ENCODE measurements around the gene CMTM4. TPM values are rescaled to one million over a fixed set of nuclear protein-coding genes. Genes with fewer than 3 reads are reported as not detected.

Gene CMTM4
- polyA plus RNA-seq, 1 donor (not counting 4 experiments of a cell fraction or from before 2014, with no cell fraction given): 23.1 TPM

DNA sequence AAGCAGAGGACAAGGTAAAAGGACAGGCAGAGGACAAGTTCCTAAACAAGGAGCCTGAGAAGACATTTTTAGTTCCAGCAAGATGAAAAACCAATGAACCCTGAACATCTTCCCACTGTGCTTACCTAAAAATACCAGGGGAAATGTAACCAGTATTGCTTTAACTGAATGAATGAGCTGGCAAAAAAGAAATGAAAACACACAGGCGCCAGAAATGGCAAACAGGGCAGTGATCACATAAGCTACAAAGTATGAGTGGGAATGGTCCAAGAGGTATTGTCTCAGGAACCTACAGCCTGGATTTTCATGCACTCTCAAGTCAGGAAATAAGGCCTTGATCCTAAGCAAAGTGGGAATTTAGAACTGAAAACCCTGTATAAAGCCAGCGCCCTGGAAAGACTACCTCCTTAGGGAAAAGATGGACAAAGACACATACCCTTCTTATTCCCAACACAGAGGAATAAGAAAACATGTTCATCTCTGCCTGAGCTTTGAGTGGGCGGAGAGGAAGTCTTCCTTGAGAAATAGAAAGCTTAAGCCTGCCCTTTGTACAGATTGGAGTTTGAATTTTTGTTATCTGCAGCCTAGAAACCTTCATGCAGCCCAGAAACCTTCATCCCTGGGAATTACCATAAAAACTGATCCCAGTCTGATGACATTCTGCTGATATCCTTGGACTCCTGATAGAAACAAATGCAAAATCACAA is 115.1 kb downstream of the CMTM4 start:
- dilution Hi-C loops (cut with MboI; ENCODE audit: extremely low pct_ligation_motif_present, low sequenced_read_pairs): no loop called here
- TF ChIP-seq, protein P1, sequence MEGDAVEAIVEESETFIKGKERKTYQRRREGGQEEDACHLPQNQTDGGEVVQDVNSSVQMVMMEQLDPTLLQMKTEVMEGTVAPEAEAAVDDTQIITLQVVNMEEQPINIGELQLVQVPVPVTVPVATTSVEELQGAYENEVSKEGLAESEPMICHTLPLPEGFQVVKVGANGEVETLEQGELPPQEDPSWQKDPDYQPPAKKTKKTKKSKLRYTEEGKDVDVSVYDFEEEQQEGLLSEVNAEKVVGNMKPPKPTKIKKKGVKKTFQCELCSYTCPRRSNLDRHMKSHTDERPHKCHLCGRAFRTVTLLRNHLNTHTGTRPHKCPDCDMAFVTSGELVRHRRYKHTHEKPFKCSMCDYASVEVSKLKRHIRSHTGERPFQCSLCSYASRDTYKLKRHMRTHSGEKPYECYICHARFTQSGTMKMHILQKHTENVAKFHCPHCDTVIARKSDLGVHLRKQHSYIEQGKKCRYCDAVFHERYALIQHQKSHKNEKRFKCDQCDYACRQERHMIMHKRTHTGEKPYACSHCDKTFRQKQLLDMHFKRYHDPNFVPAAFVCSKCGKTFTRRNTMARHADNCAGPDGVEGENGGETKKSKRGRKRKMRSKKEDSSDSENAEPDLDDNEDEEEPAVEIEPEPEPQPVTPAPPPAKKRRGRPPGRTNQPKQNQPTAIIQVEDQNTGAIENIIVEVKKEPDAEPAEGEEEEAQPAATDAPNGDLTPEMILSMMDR (optimal IDR thresholded peaks at IDR 0.05 in 1 of 3, IDR thresholded peaks at IDR 0.05 in 1 of 3, conservative IDR thresholded peaks at IDR 0.05 in 1 of 3; ENCODE audit: extremely low read depth in 1 of 3, insufficient read depth in 2 of 3, low read length in 3 of 3): no peak
- no peak for TF ChIP-seq EZH2 (IDR thresholded peaks at IDR 0.05; ENCODE audit: low read length)

GRCh38 chr16:66580605-66581209 is 115.8 kb downstream of the CMTM4 start:
- no peaks in the 10 kb centered on the region for H3K79me2 ChIP-seq (ENCODE audit: control insufficient read depth, insufficient read depth, low read length)
- no peaks in the 10 kb centered on the region for H3K9me1 ChIP-seq (ENCODE audit: control insufficient read depth, extremely low read depth, insufficient read depth, low read length)
- FAIRE-seq (peak; percentile 76), DNase-seq (ENCODE audit: low read depth, low spot score) (no peak)
- no peaks in the 10 kb centered on the region for H4K20me1 ChIP-seq (ENCODE audit: control insufficient read depth, extremely low read depth, insufficient read depth, low read length)
- no peak overlapping the region for H3K4me2 ChIP-seq (ENCODE audit: control insufficient read depth, extremely low read depth, insufficient read depth, low read depth, low read length)
- H3K27ac ChIP-seq (ENCODE audit: control insufficient read depth, insufficient read depth, low read length): no peak overlapping the region
- no peak overlapping the region for H3K9ac ChIP-seq (ENCODE audit: control insufficient read depth, extremely low read depth, insufficient read depth, low read length)
- no peak overlapping the region for H3K4me3 ChIP-seq (ENCODE audit: control insufficient read depth in 2 of 3, extremely low read depth in 1 of 3, insufficient read depth in 2 of 3, low read depth in 1 of 3, low read length in 3 of 3)
- no peaks in the 10 kb centered on the region for H3K9me3 ChIP-seq (ENCODE audit: control insufficient read depth, low read depth, low read length)
- no peak overlapping the region for H2AFZ ChIP-seq (ENCODE audit: control insufficient read depth, low read length)
- H3K36me3 ChIP-seq (ENCODE audit: control insufficient read depth in 2 of 2, extremely low read depth in 1 of 2, insufficient read depth in 2 of 2, low read length in 2 of 2): no peaks in the 10 kb centered on the region
- H3K27me3 ChIP-seq (ENCODE audit: control insufficient read depth, extremely low read depth, insufficient read depth, low read length): peaks cover 21% of the 10 kb centered on the region
- peaks cover 14% of the 10 kb centered on the region for H3K4me1 ChIP-seq (ENCODE audit: control insufficient read depth, extremely low read depth, insufficient read depth, low read length)
- TF ChIP-seq EZH2 (IDR thresholded peaks at IDR 0.05; ENCODE audit: low read length): no peak
- TF ChIP-seq, protein P1 (optimal IDR thresholded peaks at IDR 0.05 in 1 of 3, IDR thresholded peaks at IDR 0.05 in 1 of 3, conservative IDR thresholded peaks at IDR 0.05 in 1 of 3; ENCODE audit: extremely low read depth in 1 of 3, insufficient read depth in 2 of 3, low read length in 3 of 3): peak in 1 of 3 experiments; percentile 14
- dilution Hi-C loops (cut with MboI; ENCODE audit: extremely low pct_ligation_motif_present, low sequenced_read_pairs): no loop called here

More for the DNA sequence above, 115.1 kb downstream of the CMTM4 start:
- Histone ChIP-seq H3K9me1 (ENCODE audit: control insufficient read depth, extremely low read depth, insufficient read depth, low read length) (no peaks in the 10 kb centered on the region), H3K79me2 (ENCODE audit: control insufficient read depth, insufficient read depth, low read length) (no peaks in the 10 kb centered on the region), H3K36me3 (ENCODE audit: control insufficient read depth in 2 of 2, extremely low read depth in 1 of 2, insufficient read depth in 2 of 2, low read length in 2 of 2) (no peaks in the 10 kb centered on the region), H3K9ac (ENCODE audit: control insufficient read depth, extremely low read depth, insufficient read depth, low read length) (no peak overlapping the region), H3K4me1 (ENCODE audit: control insufficient read depth, extremely low read depth, insufficient read depth, low read length) (peaks cover 14% of the 10 kb centered on the region), H3K9me3 (ENCODE audit: control insufficient read depth, low read depth, low read length) (no peaks in the 10 kb centered on the region), H3K4me3 (ENCODE audit: control insufficient read depth in 2 of 3, extremely low read depth in 1 of 3, insufficient read depth in 2 of 3, low read depth in 1 of 3, low read length in 3 of 3) (no peak overlapping the region), H2AFZ (ENCODE audit: control insufficient read depth, low read length) (no peak overlapping the region), H4K20me1 (ENCODE audit: control insufficient read depth, extremely low read depth, insufficient read depth, low read length) (no peaks in the 10 kb centered on the region), H3K27ac (ENCODE audit: control insufficient read depth, insufficient read depth, low read length) (no peak overlapping the region), H3K27me3 (ENCODE audit: control insufficient read depth, extremely low read depth, insufficient read depth, low read length) (peaks cover 21% of the 10 kb centered on the region), H3K4me2 (ENCODE audit: control insufficient read depth, extremely low read depth, insufficient read depth, low read depth, low read length) (no peak overlapping the region)
- FAIRE-seq: no peak
- DNase-seq (ENCODE audit: low read depth, low spot score): no peak
